A673 (cell line): ENCODE data around the gene OBSCN. TPM values are rescaled to one million over a fixed set of nuclear protein-coding genes. Genes with fewer than 3 reads are reported as not detected.

ENCODE experiments used
- BruUV-seq: library from RNA; stranded (reverse); fragments of 400-500 nt; replicated peaks from 2 replicates; lab custom pipeline; 2021; lab: Mats Ljungman, UMichigan
- CTCF ChIA-PET: fragments of 300-600 bp; sonication (Branson Sonifier 250); formaldehyde crosslinking; loops from one replicate; lab custom pipeline; 2022; ENCODE audit warnings: antibody characterized with exemption; lab: Charles Lee
- POLR2A ChIA-PET: fragments of 300-600 bp; sonication (Branson Sonifier 250); formaldehyde crosslinking; loops from one replicate; lab custom pipeline; 2022; ENCODE audit warnings: antibody characterized with exemption; ENCODE audit not compliant: low non-redundant PET; lab: Charles Lee
- DNase-seq: peaks from one replicate; pipeline ENCODE4 v3.0.0-alpha.2; 2015; ENCODE audit warnings: low spot score
- H3K27ac ChIP-seq: fragments of 200-600 bp; sonication (generic); 2 replicates; pipeline ENCODE4 v1.5.1; 2016; ENCODE audit warnings: mixed run types, low read depth, mild to moderate bottlenecking, mixed read lengths, antibody characterized with exemption, low read length; ENCODE audit not compliant: poor library complexity, severe bottlenecking
- H3K27me3 ChIP-seq: fragments of 200-600 bp; sonication (generic); replicated peaks from 2 replicates; pipeline ENCODE4 v1.6.1; 2017; ENCODE audit warnings: mixed run types, low read depth, mild to moderate bottlenecking, mixed read lengths, antibody characterized with exemption, low read length; ENCODE audit not compliant: insufficient read depth, poor library complexity
- H3K36me3 ChIP-seq: fragments of 200-600 bp; sonication (generic); 2 replicates; pipeline ENCODE4 v1.6.1; 2016; ENCODE audit warnings: mixed run types, mild to moderate bottlenecking, mixed read lengths, antibody characterized with exemption, low read length; ENCODE audit not compliant: insufficient read depth, poor library complexity, severe bottlenecking
- H3K4me1 ChIP-seq: fragments of 200-600 bp; sonication (generic); 2 replicates; pipeline ENCODE4 v1.6.1; 2017; ENCODE audit warnings: mixed run types, mild to moderate bottlenecking, mixed read lengths, antibody characterized with exemption, low read length; ENCODE audit not compliant: insufficient read depth, poor library complexity, severe bottlenecking
- H3K4me3 ChIP-seq: fragments of 200-600 bp; sonication (generic); 2 replicates; pipeline ENCODE4 v1.5.1; 2016; ENCODE audit warnings: low read depth, mixed run types, mild to moderate bottlenecking, mixed read lengths, low read length; ENCODE audit not compliant: poor library complexity, severe bottlenecking
- H3K9me3 ChIP-seq: fragments of 200-600 bp; sonication (generic); 2 replicates; pipeline ENCODE4 v1.6.1; 2016; ENCODE audit warnings: mixed run types, low read depth, mild to moderate bottlenecking, mixed read lengths, antibody characterized with exemption, low read length; ENCODE audit not compliant: poor library complexity, severe bottlenecking
- CTCF ChIP-seq: fragments of 300-800, 200-600 bp; sonication (generic); conservative IDR thresholded peaks from 2 replicates; pipeline ENCODE4 v1.5.1; 2017; ENCODE audit warnings: low read depth, mild to moderate bottlenecking, antibody characterized with exemption, low read length, moderate library complexity, mixed read lengths
- EZH2 ChIP-seq: fragments of 200-600 bp; sonication (generic); IDR thresholded peaks from 2 replicates; pipeline ENCODE4 v1.6.1; 2017; ENCODE audit warnings: borderline replicate concordance, low read depth, mild to moderate bottlenecking, mixed read lengths, antibody characterized with exemption, low read length; ENCODE audit not compliant: poor library complexity, severe bottlenecking
- intact Hi-C: fragments of 100-400 bp; cut with micrococcal nuclease; formaldehyde crosslinking; loops from one replicate; pipeline ENCODE4 v1.10.0; 2022; ENCODE audit not compliant: unreplicated experiment
- total RNA-seq: library from RNA; stranded (reverse); gene quantifications from 2 replicates; pipeline ENCODE4 v1.2.3, GENCODE V29; 2021

OBSCN gene
- total RNA-seq, 1 experiment from 2014 or later = 37.7 TPM

- no peak overlapping the region for H3K4me3 ChIP-seq
- H3K4me1 ChIP-seq = peaks cover 3% of the 10 kb centered on the region
- no peak overlapping the region for H3K27ac ChIP-seq
- TF ChIP-seq EZH2 = no peak
- no peak for TF ChIP-seq CTCF
- POLR2A ChIA-PET = no interaction called here
- no peaks in the 10 kb centered on the region for H3K9me3 ChIP-seq
- peaks cover 18% of the 10 kb centered on the region for H3K36me3 ChIP-seq
- DNase-seq = no peak
- no peaks in the 10 kb centered on the region for H3K27me3 ChIP-seq
- BruUV-seq = no TSS peak
- CTCF ChIA-PET = no interaction called here
- intact Hi-C loops = no loop called here
Observed at GRCh38 chr1:228217551-228218344, 9.9 kb downstream of the OBSCN start.

- CTCF ChIA-PET = no interaction called here
- TF ChIP-seq CTCF (no peak), EZH2 (no peak)
- Histone ChIP-seq H3K9me3 (no peaks in the 10 kb centered on the region), H3K4me3 (no peak overlapping the region), H3K27ac (no peak overlapping the region), H3K27me3 (no peaks in the 10 kb centered on the region), H3K36me3 (peaks cover 18% of the 10 kb centered on the region), H3K4me1 (peaks cover 3% of the 10 kb centered on the region)
- no peak for DNase-seq
- no TSS peak for BruUV-seq
- intact Hi-C loops = no loop called here
- POLR2A ChIA-PET = no interaction called here
Observed at GRCh38 chr1:228218513-228219244, 10.8 kb downstream of the OBSCN start.

GRCh38 chr1:228219245-228219961 is 11.6 kb downstream of the OBSCN start:
- Histone ChIP-seq H3K4me1 (peaks cover 1% of the 10 kb centered on the region), H3K27ac (no peak overlapping the region), H3K36me3 (peaks cover 22% of the 10 kb centered on the region), H3K27me3 (no peaks in the 10 kb centered on the region), H3K4me3 (no peak overlapping the region), H3K9me3 (peaks cover 1% of the 10 kb centered on the region)
- no TSS peak for BruUV-seq
- intact Hi-C loops = no loop called here
- ChIA-PET CTCF (no interaction called here), POLR2A (no interaction called here)
- DNase-seq = no peak
- TF ChIP-seq CTCF (no peak), EZH2 (no peak)
